SU-DHL-6 (cell line): ENCODE measurements around the gene RABEPK.

Experiments used
- EZH2phosphoT487 ChIP-seq: fragments of 200-600 bp; sonication (generic), shearing (Covaris generic); conservative IDR thresholded peaks from 2 replicates; pipeline ENCODE4 v1.6.1; 2018; ENCODE audit warnings: mild to moderate bottlenecking, antibody characterized with exemption, low read length, moderate library complexity, mixed read lengths
- TF ChIP-seq, protein P1 (sequence below): fragments of 200-600 bp; sonication (generic); IDR thresholded peaks from one replicate; pipeline ENCODE4 v1.5.1; 2017; ENCODE audit warnings: antibody characterized with exemption, mild to moderate bottlenecking, low read length, moderate library complexity; ENCODE audit not compliant: insufficient read depth, poor library complexity, severe bottlenecking

DNA sequence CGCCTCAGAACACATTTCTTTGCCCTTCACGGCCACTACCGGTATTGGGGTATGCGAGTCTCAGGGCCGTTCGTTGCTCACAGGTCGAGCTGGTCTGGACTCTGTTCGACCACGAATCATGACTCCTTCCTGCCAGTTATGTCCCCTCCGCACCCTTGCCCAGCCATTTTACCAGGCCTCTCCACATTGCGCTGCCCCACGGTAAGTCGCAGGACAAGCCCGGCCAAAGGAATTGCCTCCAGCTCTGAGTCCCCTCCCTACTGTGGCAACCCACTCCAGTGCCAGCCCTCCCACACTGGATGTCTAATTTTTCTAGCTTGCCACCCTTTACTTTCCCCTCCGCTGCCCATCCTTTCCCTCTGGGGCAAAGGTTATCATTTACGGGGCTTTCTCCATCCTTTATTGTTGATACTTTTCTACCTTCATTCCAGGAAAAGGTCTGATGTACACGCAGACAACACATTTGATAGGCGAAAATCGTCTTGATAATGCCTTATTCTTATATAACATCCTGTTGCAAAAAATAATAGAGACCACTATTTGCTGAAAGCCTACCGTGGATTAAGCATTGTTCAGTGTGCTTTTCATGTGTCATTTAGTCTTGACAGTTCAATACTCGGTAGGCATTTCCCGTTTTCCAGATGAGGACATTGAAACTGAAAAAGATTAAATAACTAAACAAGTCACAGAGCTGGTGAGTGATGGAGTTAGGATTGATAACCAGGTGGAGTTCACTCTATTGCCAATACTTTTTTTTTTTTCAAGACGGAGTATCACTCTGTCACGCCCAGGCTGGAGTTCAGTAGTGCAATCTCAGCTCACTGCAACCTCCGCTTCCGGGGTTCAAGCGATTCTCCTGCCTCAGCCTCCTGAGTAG lies 41.8 kb downstream of the RABEPK start:
- TF ChIP-seq, protein P1, sequence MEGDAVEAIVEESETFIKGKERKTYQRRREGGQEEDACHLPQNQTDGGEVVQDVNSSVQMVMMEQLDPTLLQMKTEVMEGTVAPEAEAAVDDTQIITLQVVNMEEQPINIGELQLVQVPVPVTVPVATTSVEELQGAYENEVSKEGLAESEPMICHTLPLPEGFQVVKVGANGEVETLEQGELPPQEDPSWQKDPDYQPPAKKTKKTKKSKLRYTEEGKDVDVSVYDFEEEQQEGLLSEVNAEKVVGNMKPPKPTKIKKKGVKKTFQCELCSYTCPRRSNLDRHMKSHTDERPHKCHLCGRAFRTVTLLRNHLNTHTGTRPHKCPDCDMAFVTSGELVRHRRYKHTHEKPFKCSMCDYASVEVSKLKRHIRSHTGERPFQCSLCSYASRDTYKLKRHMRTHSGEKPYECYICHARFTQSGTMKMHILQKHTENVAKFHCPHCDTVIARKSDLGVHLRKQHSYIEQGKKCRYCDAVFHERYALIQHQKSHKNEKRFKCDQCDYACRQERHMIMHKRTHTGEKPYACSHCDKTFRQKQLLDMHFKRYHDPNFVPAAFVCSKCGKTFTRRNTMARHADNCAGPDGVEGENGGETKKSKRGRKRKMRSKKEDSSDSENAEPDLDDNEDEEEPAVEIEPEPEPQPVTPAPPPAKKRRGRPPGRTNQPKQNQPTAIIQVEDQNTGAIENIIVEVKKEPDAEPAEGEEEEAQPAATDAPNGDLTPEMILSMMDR: no peak
- no peak for TF ChIP-seq EZH2phosphoT487
